ENCODE data around the gene COL19A1.

DNA sequence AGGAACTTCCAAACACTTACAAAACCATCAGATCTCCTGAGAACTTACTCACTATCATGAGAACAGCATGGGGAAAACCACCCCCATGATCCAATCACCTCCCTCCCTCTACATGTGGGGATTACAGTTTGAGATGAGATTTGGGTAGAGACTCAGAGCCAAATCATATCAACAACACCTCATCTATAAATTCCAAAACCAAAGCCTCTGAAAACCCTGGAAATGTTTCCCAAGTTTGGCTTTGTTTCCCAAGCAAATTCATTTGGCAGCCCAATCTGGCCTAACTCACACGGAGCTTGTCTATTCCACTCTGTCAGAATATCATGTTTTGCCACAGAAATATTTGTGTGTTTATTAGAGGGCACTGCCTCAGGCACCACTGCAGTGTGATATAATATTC, 293.9 kb downstream of the COL19A1 start:
- TF ChIP-seq POLR2A (IDR thresholded peaks at IDR 0.05), result no peak
- TF ChIP-seq, protein P1, sequence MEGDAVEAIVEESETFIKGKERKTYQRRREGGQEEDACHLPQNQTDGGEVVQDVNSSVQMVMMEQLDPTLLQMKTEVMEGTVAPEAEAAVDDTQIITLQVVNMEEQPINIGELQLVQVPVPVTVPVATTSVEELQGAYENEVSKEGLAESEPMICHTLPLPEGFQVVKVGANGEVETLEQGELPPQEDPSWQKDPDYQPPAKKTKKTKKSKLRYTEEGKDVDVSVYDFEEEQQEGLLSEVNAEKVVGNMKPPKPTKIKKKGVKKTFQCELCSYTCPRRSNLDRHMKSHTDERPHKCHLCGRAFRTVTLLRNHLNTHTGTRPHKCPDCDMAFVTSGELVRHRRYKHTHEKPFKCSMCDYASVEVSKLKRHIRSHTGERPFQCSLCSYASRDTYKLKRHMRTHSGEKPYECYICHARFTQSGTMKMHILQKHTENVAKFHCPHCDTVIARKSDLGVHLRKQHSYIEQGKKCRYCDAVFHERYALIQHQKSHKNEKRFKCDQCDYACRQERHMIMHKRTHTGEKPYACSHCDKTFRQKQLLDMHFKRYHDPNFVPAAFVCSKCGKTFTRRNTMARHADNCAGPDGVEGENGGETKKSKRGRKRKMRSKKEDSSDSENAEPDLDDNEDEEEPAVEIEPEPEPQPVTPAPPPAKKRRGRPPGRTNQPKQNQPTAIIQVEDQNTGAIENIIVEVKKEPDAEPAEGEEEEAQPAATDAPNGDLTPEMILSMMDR (IDR thresholded peaks at IDR 0.05), result no peak

Measured in vagina (tissue), 2 donors.